Muscle of arm (tissue), 14 donors: Measurements from ENCODE around the gene FCGR3A. TPM values are rescaled to one million over a fixed set of nuclear protein-coding genes. Genes with fewer than 3 reads are reported as not detected.
"Not testable (repeated sequence)": the region's sequence is repeated elsewhere in the genome, so short reads cannot be mapped to it uniquely, and the experiment has no call there.

Source experiments
- DNase-seq: peaks from one replicate; pipeline ENCODE4 v3.0.0-alpha.2; 2013
- long read RNA-seq, 11 donors: transcript quantifications; one replicate each; lab custom pipeline, GENCODE V29; 2026
- polyA plus RNA-seq, 12 donors: library from polyadenylated mRNA; unstranded; fragments of 120-200 nt; gene quantifications; one replicate each; pipeline ENCODE4 v1.2.1, GENCODE V29; 2013; ENCODE audit not compliant: insufficient read length in 12 of 12

The FCGR3A gene
- polyA plus RNA-seq: 1 to 10 TPM in 10 of 12 donors, not detected in 2; 1.1 to 2.8 (median 2.2) TPM
- long read RNA-seq, donor 1: 0 reads
- long read RNA-seq, donor 2, partial matches to known transcripts: 0 of 1 reads
- long read RNA-seq, donor 2, other reads (novel, unspliced or antisense): 0 of 1 reads
- long read RNA-seq, donor 3: 0 reads
- long read RNA-seq, donor 4: 0 reads
- long read RNA-seq, donor 5, partial matches to known transcripts: 24 of 66 reads
- long read RNA-seq, donor 5, other reads (novel, unspliced or antisense): 42 of 66 reads
- long read RNA-seq, donor 6: 0 reads
- long read RNA-seq, donor 7: 0 reads
- long read RNA-seq, donor 8: 0 reads
- long read RNA-seq, donor 9: 0 reads
- long read RNA-seq, donor 10: 0 reads
- long read RNA-seq, donor 11: 0 reads

GRCh38 chr1:161549652-161550051 is at the start of gene FCGR3A:
TSS of gene FCGR3A (minus strand) at chr1:161549818. CDS start at chr1:161549736, 82 bp downstream.
- DNase-seq: no peak

GRCh38 chr1:161597077-161597476 is 47.5 kb upstream of the FCGR3A start:
- DNase-seq: not testable (repeated sequence)

- not testable (repeated sequence) for DNase-seq
Measured at GRCh38 chr1:161595583-161595982, 46.0 kb upstream of the FCGR3A start.

GRCh38 chr1:161595173-161595572 is 45.6 kb upstream of the FCGR3A start:
- DNase-seq: not testable (repeated sequence)

GRCh38 chr1:161594269-161594984 is 44.8 kb upstream of the FCGR3A start:
- not testable (repeated sequence) for DNase-seq

- not testable (repeated sequence) for DNase-seq
Measured at GRCh38 chr1:161593092-161593755, 43.6 kb upstream of the FCGR3A start.

GRCh38 chr1:161592586-161592985 is 43.0 kb upstream of the FCGR3A start:
- not testable (repeated sequence) for DNase-seq

GRCh38 chr1:161589920-161590319 is 40.3 kb upstream of the FCGR3A start:
- not testable (repeated sequence) for DNase-seq

- not testable (repeated sequence) for DNase-seq
Measured at GRCh38 chr1:161589365-161589764, 39.7 kb upstream of the FCGR3A start.

- not testable (repeated sequence) for DNase-seq
Measured at GRCh38 chr1:161588596-161588995, 39.0 kb upstream of the FCGR3A start.

GRCh38 chr1:161582882-161583281 is 33.3 kb upstream of the FCGR3A start:
- not testable (repeated sequence) for DNase-seq

- DNase-seq: not testable (repeated sequence)
Measured at GRCh38 chr1:161580879-161581537, 31.4 kb upstream of the FCGR3A start.

- DNase-seq: not testable (repeated sequence)
Measured at GRCh38 chr1:161579856-161580507, 30.4 kb upstream of the FCGR3A start.

- DNase-seq: not testable (repeated sequence)
Measured at GRCh38 chr1:161576676-161577075, 27.1 kb upstream of the FCGR3A start.

- DNase-seq: not testable (repeated sequence)
Measured at GRCh38 chr1:161571703-161572102, 22.1 kb upstream of the FCGR3A start.

GRCh38 chr1:161566602-161566960 is 17.0 kb upstream of the FCGR3A start:
- not testable (repeated sequence) for DNase-seq

- not testable (repeated sequence) for DNase-seq
Measured at GRCh38 chr1:161563522-161563921, 13.9 kb upstream of the FCGR3A start.

GRCh38 chr1:161562441-161562840 is 12.8 kb upstream of the FCGR3A start:
- DNase-seq: not testable (repeated sequence)

- DNase-seq: peak; percentile 38
Measured at GRCh38 chr1:161560960-161561715, 11.5 kb upstream of the FCGR3A start.
